Gastrocnemius medialis (tissue), 4 donors: ENCODE results near the gene C1orf56. TPM values are rescaled to one million over a fixed set of nuclear protein-coding genes. Genes with fewer than 3 reads are reported as not detected.

Experiments
- ATAC-seq, 2 donors: fragments of 150-250 bp; one replicate each; pipeline ENCODE4 v1.9.1; 2016
- DNase-seq, 2 donors: peaks; one replicate each; pipeline ENCODE4 v3.0.0-alpha.2; 2019
- H3K27ac ChIP-seq, 4 donors: fragments of 200-600 bp; sonication (generic); 1 replicate in 1 of 4; 2 replicates in 3 of 4; pipeline ENCODE4 v1.5.1; 2016 to 2018; ENCODE audit warnings: mild to moderate bottlenecking in 2 of 4, moderate library complexity in 1 of 4
- H3K27me3 ChIP-seq, 3 donors: fragments of 200-600 bp; sonication (generic) in 2 of 3; 1 replicate in 1 of 3; 2 replicates in 2 of 3; pipeline versions ENCODE4 v1.5.1 to v1.6.0; 2016 to 2019; ENCODE audit warnings: mild to moderate bottlenecking in 1 of 3, moderate library complexity in 1 of 3
- H3K36me3 ChIP-seq, 2 donors: fragments of 200-600 bp; sonication (generic) in 1 of 2; one replicate each; pipeline ENCODE4 v1.5.1; 2017 to 2018
- H3K4me1 ChIP-seq, 2 donors: fragments of 200-600 bp; sonication (generic) in 1 of 2; one replicate each; pipeline ENCODE4 v1.5.1; 2016 to 2017; ENCODE audit warnings: mild to moderate bottlenecking in 2 of 2
- H3K4me3 ChIP-seq, 4 donors: fragments of 200-600 bp; sonication (generic) in 3 of 4; 1 replicate in 1 of 4; 2 replicates in 3 of 4; pipeline ENCODE4 v1.5.1; 2016 to 2019; ENCODE audit warnings: mild to moderate bottlenecking in 2 of 4
- H3K9me3 ChIP-seq, 3 donors: fragments of 200-600 bp; sonication (generic) in 2 of 3; 1 replicate in 1 of 3; 2 replicates in 2 of 3; pipeline ENCODE4 v1.5.1; 2016 to 2019
- CTCF ChIP-seq, 5 experiments: fragments of 450-650 bp in 3 of 5; fragments of 200-600 bp in 2 of 5; sonication (generic) in 2 of 5; IDR thresholded peaks in 4 of 5; conservative IDR thresholded peaks in 1 of 5; 1 replicate in 4 of 5; 2 replicates in 1 of 5; pipeline ENCODE4 v1.5.1; 2016 to 2019; ENCODE audit warnings: antibody characterized with exemption in 5 of 5, mild to moderate bottlenecking in 3 of 5, moderate library complexity in 3 of 5
- POLR2A ChIP-seq, 2 donors: fragments of 450-650 bp; IDR thresholded peaks; one replicate each; pipeline ENCODE4 v1.6.1; 2017; ENCODE audit warnings: antibody characterized with exemption in 2 of 2, mild to moderate bottlenecking in 2 of 2, moderate library complexity in 2 of 2
- in situ Hi-C, 4 donors: fragments of 200-750 bp; cut with MboI; loops; one replicate each; pipeline versions ENCODE4 v1.15.0 to v1.8.0; 2017; ENCODE audit warnings: low sequenced_read_pairs in 4 of 4
- intact Hi-C: fragments of 100-400 bp; cut with DNase I; formaldehyde crosslinking; loops from one replicate; pipeline ENCODE4 v1.15.1; 2023; ENCODE audit warnings: low total_unique reads
- total RNA-seq, 4 donors: library from RNA; depleted of rRNA; stranded (reverse); fragments of >200 nt; gene quantifications; one replicate each; pipeline versions ENCODE4 v1.1.0 to v1.2.3, GENCODE V29; 2016

Gene C1orf56
- total RNA-seq, 4 donors from 2014 or later: 6.2 to 16.2 (median 12.4) TPM

GRCh38 chr1:151008244-151009205 lies 39.0 kb upstream of the C1orf56 start, which contains the start of gene PRUNE1:
Gene PRUNE1 (plus strand): TSS chr1:151008449. CDS start chr1:151008633, 184 bp downstream.
- H3K4me3 ChIP-seq: peak within 1 kb of the TSS; percentile 60 to 91 (median 86)
- in situ Hi-C loops: no loop called here
- H3K4me1 ChIP-seq: peaks cover 52 to 61% of the 10 kb centered on the region in 2 donors
- H3K9me3 ChIP-seq: no peaks in the 10 kb centered on the region
- no peaks in the 10 kb centered on the region for H3K27me3 ChIP-seq
- peaks cover 0 to 8% of the 10 kb centered on the region in 2 donors for H3K36me3 ChIP-seq
- intact Hi-C loops: loop anchor here (5.0 to 10.0 kb wide), 6 partner anchors 36 to 446 kb away; partner anchors contain the start of genes CDC42SE1, CERS2, ENSA and PSMD4
- TF ChIP-seq CTCF (IDR thresholded peaks at IDR 0.05 in 4 of 5, conservative IDR thresholded peaks at IDR 0.05 in 1 of 5) (peak in 4 of 5 experiments; percentile 24 to 33 (median 26)), POLR2A (IDR thresholded peaks at IDR 0.05) (peak; percentile 65 to 72)
- peak; percentile 79 to 80 for ATAC-seq
- peak; percentile 93 to 96 for DNase-seq
- peak within 1 kb of the TSS; percentile 89 to 95 (median 94) for H3K27ac ChIP-seq

- Histone ChIP-seq H3K9me3 (no peaks in the 10 kb centered on the region), H3K4me1 (peaks cover 45 to 54% of the 10 kb centered on the region in 2 donors), H3K4me3 (peak overlapping the region; percentile 60 to 91 (median 86)), H3K36me3 (peaks cover 0 to 10% of the 10 kb centered on the region in 2 donors), H3K27me3 (no peaks in the 10 kb centered on the region), H3K27ac (peak overlapping the region; percentile 89 to 95 (median 94))
- DNase-seq (no peak), ATAC-seq (no peak)
- in situ Hi-C loops (no loop called here), intact Hi-C loops (loop anchor here (5.0 to 10.0 kb wide), 6 partner anchors 37 to 447 kb away; partner anchors contain the start of genes CDC42SE1, CERS2, ENSA and PSMD4)
- TF ChIP-seq CTCF (IDR thresholded peaks at IDR 0.05 in 4 of 5, conservative IDR thresholded peaks at IDR 0.05 in 1 of 5) (no peak), POLR2A (IDR thresholded peaks at IDR 0.05) (no peak)
Observed at GRCh38 chr1:151009206-151009587, 38.4 kb upstream of the C1orf56 start.

GRCh38 chr1:151009674-151010345 lies 37.7 kb upstream of the C1orf56 start:
- TF ChIP-seq CTCF (IDR thresholded peaks at IDR 0.05 in 4 of 5, conservative IDR thresholded peaks at IDR 0.05 in 1 of 5): no peak
- TF ChIP-seq POLR2A (IDR thresholded peaks at IDR 0.05): no peak
- no peaks in the 10 kb centered on the region for H3K9me3 ChIP-seq
- peaks cover 0 to 10% of the 10 kb centered on the region in 2 donors for H3K36me3 ChIP-seq
- H3K27ac ChIP-seq: peak overlapping the region; percentile 89 to 95 (median 94)
- peaks cover 39 to 49% of the 10 kb centered on the region in 2 donors for H3K4me1 ChIP-seq
- H3K4me3 ChIP-seq: peak overlapping the region in 1 of 4 donors; percentile 89
- intact Hi-C loops (loop anchor here (5.0 to 10.0 kb wide), 7 partner anchors 38 to 815 kb away; partner anchors contain the start of genes CDC42SE1, CERS2, ENSA and PSMD4), in situ Hi-C loops (no loop called here)
- ATAC-seq: no peak
- DNase-seq: no peak
- H3K27me3 ChIP-seq: no peaks in the 10 kb centered on the region

GRCh38 chr1:151010346-151010726 lies 37.2 kb upstream of the C1orf56 start:
- Histone ChIP-seq H3K36me3 (peaks cover 0 to 10% of the 10 kb centered on the region in 2 donors), H3K4me3 (no peak overlapping the region), H3K9me3 (no peaks in the 10 kb centered on the region), H3K27ac (no peak overlapping the region), H3K27me3 (no peaks in the 10 kb centered on the region), H3K4me1 (peaks cover 34 to 44% of the 10 kb centered on the region in 2 donors)
- in situ Hi-C loops (no loop called here), intact Hi-C loops (loop anchor here (10.0 kb wide), 1 partner anchor 814 kb away; no protein-coding TSS in a partner anchor)
- DNase-seq (no peak), ATAC-seq (no peak)
- no peak for TF ChIP-seq CTCF (IDR thresholded peaks at IDR 0.05 in 4 of 5, conservative IDR thresholded peaks at IDR 0.05 in 1 of 5)
- no peak for TF ChIP-seq POLR2A (IDR thresholded peaks at IDR 0.05)
